Measurements from ENCODE around the gene RXFP4. TPM values are rescaled to one million over a fixed set of nuclear protein-coding genes. Genes with fewer than 3 reads are reported as not detected.
A peak's percentile ranks its signal among the peaks of the same experiment; 100 is the strongest.

The RXFP4 gene
- total and polyA plus RNA-seq, 2 of the 13 experiments (the other 11 are each of a cell fraction or from before 2014, with no cell fraction given): 0.38 to 1.4 TPM

DNA sequence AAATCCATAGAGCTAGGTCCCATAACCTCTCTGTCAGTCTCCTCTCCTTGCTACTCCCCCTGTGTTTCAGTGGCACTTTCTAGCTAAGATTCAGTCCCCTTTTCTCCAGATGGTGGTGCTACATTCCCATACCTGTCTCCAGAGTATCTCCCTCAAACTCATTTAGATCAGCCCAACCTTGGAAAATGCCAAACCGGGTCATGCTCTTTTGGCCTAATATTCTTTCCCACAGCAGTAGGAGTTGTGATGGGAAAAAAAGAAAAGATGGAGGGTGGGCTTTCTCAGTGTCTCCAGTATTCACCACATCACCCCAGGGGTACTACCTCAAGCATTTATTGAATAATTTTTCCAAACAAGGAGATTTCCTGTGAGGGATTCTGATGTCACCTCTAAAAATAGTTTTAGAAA lies 3.2 kb upstream of the RXFP4 start (continued):
- TF ChIP-seq SMARCE1 (IDR thresholded peaks at IDR 0.05; ENCODE audit: borderline replicate concordance): no peak
- TF ChIP-seq ARNTL (CRISPR knock-in tag; IDR thresholded peaks at IDR 0.05): no peak
- no peak for TF ChIP-seq WIZ (CRISPR knock-in tag; IDR thresholded peaks at IDR 0.05)
- TF ChIP-seq RAD51 (IDR thresholded peaks at IDR 0.05; ENCODE audit: borderline replicate concordance): no peak
- TF ChIP-seq SIN3A (IDR thresholded peaks at IDR 0.05; ENCODE audit: borderline replicate concordance, low read depth, low read length): no peak
- TF ChIP-seq HNRNPK (IDR thresholded peaks at IDR 0.05; ENCODE audit: low read depth, low read length, poor library complexity, severe bottlenecking): no peak
- no peak for TF ChIP-seq TFDP2 (CRISPR knock-in tag; IDR thresholded peaks at IDR 0.05)
- no peak for TF ChIP-seq ZSCAN20 (CRISPR knock-in tag; IDR thresholded peaks at IDR 0.05; ENCODE audit: borderline replicate concordance)
- no peak for TF ChIP-seq NR2C2 (CRISPR knock-in tag; IDR thresholded peaks at IDR 0.05; ENCODE audit: borderline replicate concordance)
- TF ChIP-seq HMG20B (CRISPR knock-in tag; conservative IDR thresholded peaks at IDR 0.05): no peak
- TF ChIP-seq, protein P1, sequence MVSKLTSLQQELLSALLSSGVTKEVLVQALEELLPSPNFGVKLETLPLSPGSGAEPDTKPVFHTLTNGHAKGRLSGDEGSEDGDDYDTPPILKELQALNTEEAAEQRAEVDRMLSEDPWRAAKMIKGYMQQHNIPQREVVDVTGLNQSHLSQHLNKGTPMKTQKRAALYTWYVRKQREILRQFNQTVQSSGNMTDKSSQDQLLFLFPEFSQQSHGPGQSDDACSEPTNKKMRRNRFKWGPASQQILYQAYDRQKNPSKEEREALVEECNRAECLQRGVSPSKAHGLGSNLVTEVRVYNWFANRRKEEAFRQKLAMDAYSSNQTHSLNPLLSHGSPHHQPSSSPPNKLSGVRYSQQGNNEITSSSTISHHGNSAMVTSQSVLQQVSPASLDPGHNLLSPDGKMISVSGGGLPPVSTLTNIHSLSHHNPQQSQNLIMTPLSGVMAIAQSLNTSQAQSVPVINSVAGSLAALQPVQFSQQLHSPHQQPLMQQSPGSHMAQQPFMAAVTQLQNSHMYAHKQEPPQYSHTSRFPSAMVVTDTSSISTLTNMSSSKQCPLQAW (CRISPR knock-in tag; IDR thresholded peaks at IDR 0.05): no peak
- TF ChIP-seq PPARG (CRISPR knock-in tag; conservative IDR thresholded peaks at IDR 0.05): 0 out of 2 replicates have a peak, but pooled peaks have one; percentile 56
- no peak for TF ChIP-seq ZNF280D (CRISPR knock-in tag; IDR thresholded peaks at IDR 0.05)
- TF ChIP-seq ZNF367 (CRISPR knock-in tag; IDR thresholded peaks at IDR 0.05; ENCODE audit: borderline replicate concordance): no peak
- no peak for TF ChIP-seq ZNF280B (CRISPR knock-in tag; IDR thresholded peaks at IDR 0.05; ENCODE audit: borderline replicate concordance)
- TF ChIP-seq ZNF678 (CRISPR knock-in tag; IDR thresholded peaks at IDR 0.05): no peak
- peak; percentile 33; the same call in 1 of the 2 replicates for TF ChIP-seq PATZ1 (CRISPR knock-in tag; IDR thresholded peaks at IDR 0.05)
- no peak for TF ChIP-seq RARG (CRISPR knock-in tag; IDR thresholded peaks at IDR 0.05; ENCODE audit: low read depth)
- TF ChIP-seq ZNF879 (CRISPR knock-in tag; IDR thresholded peaks at IDR 0.05): no peak
- TF ChIP-seq, protein P2, sequence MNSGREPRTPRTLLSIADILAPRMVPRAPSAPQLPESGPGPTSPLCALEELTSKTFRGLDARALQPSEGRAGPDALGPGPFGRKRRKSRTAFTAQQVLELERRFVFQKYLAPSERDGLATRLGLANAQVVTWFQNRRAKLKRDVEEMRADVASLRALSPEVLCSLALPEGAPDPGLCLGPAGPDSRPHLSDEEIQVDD (CRISPR knock-in tag; IDR thresholded peaks at IDR 0.05; ENCODE audit: borderline replicate concordance): no peak
- TF ChIP-seq ZNF616 (CRISPR knock-in tag; IDR thresholded peaks at IDR 0.05; ENCODE audit: low read depth): no peak

Measured in HepG2 (cell line).